RWPE2 (cell line): Measurements from ENCODE around the gene TENT5C.

Source experiments
- ATAC-seq: fragments of 200-7000 bp; cut with Tn5 transposase; 3 replicates; pipeline ENCODE4 v1.9.1; 2021; ENCODE audit warnings: low read depth
- DNase-seq: peaks from one replicate; pipeline ENCODE4 v3.0.0-alpha.2; 2020; ENCODE audit warnings: low spot score
- H3K27ac ChIP-seq: fragments of 450-650 bp; 2 replicates; pipeline ENCODE4 v1.5.1; 2017; ENCODE audit warnings: mild to moderate bottlenecking; ENCODE audit not compliant: poor library complexity, severe bottlenecking
- H3K27me3 ChIP-seq: fragments of 250-450 bp; sonication (Bioruptor Pico); 2 replicates; pipeline ENCODE4 v1.5.1; 2021; ENCODE audit warnings: mild to moderate bottlenecking, moderate library complexity; ENCODE audit not compliant: insufficient read depth, poor library complexity, severe bottlenecking
- H3K36me3 ChIP-seq: fragments of 250-450 bp; sonication (Bioruptor Pico); 2 replicates; pipeline ENCODE4 v1.5.1; 2020; ENCODE audit warnings: low read depth, mild to moderate bottlenecking, moderate library complexity
- H3K4me1 ChIP-seq: fragments of 250-450 bp; sonication (Bioruptor Pico); 2 replicates; pipeline ENCODE4 v1.5.1; 2021; ENCODE audit warnings: mild to moderate bottlenecking, moderate library complexity; ENCODE audit not compliant: insufficient read depth, poor library complexity, severe bottlenecking
- H3K4me3 ChIP-seq: fragments of 250-450 bp; sonication (Bioruptor Pico); 2 replicates; pipeline ENCODE4 v1.5.1; 2021; ENCODE audit warnings: mild to moderate bottlenecking, moderate library complexity; ENCODE audit not compliant: severe bottlenecking
- H3K9me3 ChIP-seq: fragments of 250-450 bp; sonication (Bioruptor Pico); 2 replicates; pipeline ENCODE4 v1.5.1; 2021; ENCODE audit warnings: mild to moderate bottlenecking, moderate library complexity; ENCODE audit not compliant: severe bottlenecking
- TF ChIP-seq, protein P1 (sequence below): fragments of 450-650 bp; IDR thresholded peaks from one replicate; pipeline ENCODE4 v1.5.1; 2017; ENCODE audit warnings: mild to moderate bottlenecking, moderate library complexity; ENCODE audit not compliant: poor library complexity, severe bottlenecking

TENT5C gene

GRCh38 chr1:117676615-117677130 is 70.8 kb downstream of the TENT5C start:
- Histone ChIP-seq H3K27ac (no peak overlapping the region), H3K9me3 (no peaks in the 10 kb centered on the region), H3K27me3 (no peaks in the 10 kb centered on the region), H3K4me1 (no peaks in the 10 kb centered on the region), H3K36me3 (no peaks in the 10 kb centered on the region), H3K4me3 (no peak overlapping the region)
- DNase-seq (no peak), ATAC-seq (no peak)
- TF ChIP-seq, protein P1, sequence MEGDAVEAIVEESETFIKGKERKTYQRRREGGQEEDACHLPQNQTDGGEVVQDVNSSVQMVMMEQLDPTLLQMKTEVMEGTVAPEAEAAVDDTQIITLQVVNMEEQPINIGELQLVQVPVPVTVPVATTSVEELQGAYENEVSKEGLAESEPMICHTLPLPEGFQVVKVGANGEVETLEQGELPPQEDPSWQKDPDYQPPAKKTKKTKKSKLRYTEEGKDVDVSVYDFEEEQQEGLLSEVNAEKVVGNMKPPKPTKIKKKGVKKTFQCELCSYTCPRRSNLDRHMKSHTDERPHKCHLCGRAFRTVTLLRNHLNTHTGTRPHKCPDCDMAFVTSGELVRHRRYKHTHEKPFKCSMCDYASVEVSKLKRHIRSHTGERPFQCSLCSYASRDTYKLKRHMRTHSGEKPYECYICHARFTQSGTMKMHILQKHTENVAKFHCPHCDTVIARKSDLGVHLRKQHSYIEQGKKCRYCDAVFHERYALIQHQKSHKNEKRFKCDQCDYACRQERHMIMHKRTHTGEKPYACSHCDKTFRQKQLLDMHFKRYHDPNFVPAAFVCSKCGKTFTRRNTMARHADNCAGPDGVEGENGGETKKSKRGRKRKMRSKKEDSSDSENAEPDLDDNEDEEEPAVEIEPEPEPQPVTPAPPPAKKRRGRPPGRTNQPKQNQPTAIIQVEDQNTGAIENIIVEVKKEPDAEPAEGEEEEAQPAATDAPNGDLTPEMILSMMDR = no peak
